Liver (tissue), 9 donors: ENCODE measurements around the gene FICD. TPM values are rescaled to one million over a fixed set of nuclear protein-coding genes. Genes with fewer than 3 reads are reported as not detected.
"Not testable (repeated sequence)": the region's sequence is repeated elsewhere in the genome, so short reads cannot be mapped to it uniquely, and the experiment has no call there.

Source experiments
- DNase-seq: peaks from one replicate; pipeline ENCODE4 v3.0.0-alpha.2; 2017; ENCODE audit warnings: low spot score
- H3K27ac ChIP-seq, 2 donors: one replicate each; pipeline ENCODE4 v1.7.0; 2013; ENCODE audit warnings: inconsistent platforms in 2 of 2, low read length in 2 of 2, control low read depth in 1 of 2, low read depth in 1 of 2, mild to moderate bottlenecking in 1 of 2
- H3K27me3 ChIP-seq, 4 donors: one replicate each; pipeline versions ENCODE4 v1.6.1 to v1.7.0; 2013; ENCODE audit warnings: low read length in 3 of 4, inconsistent platforms in 1 of 4, mild to moderate bottlenecking in 1 of 4, moderate library complexity in 1 of 4; ENCODE audit not compliant: control insufficient read depth in 4 of 4, insufficient read depth in 4 of 4
- H3K36me3 ChIP-seq, 4 donors: one replicate each; pipeline versions ENCODE4 v1.6.1 to v1.7.0; 2013; ENCODE audit warnings: low read length in 3 of 4, mild to moderate bottlenecking in 3 of 4, low read depth in 1 of 4, moderate library complexity in 1 of 4; ENCODE audit not compliant: control insufficient read depth in 4 of 4, insufficient read depth in 3 of 4
- H3K4me1 ChIP-seq, 4 donors: one replicate each; pipeline versions ENCODE4 v1.6.1 to v1.7.0; 2013; ENCODE audit warnings: low read length in 3 of 4, mild to moderate bottlenecking in 3 of 4, moderate library complexity in 1 of 4; ENCODE audit not compliant: control insufficient read depth in 4 of 4, insufficient read depth in 4 of 4
- H3K4me3 ChIP-seq, 3 donors: one replicate each; pipeline versions ENCODE4 v1.6.1 to v1.7.0; 2013; ENCODE audit warnings: low read length in 3 of 3, control low read depth in 1 of 3, low read depth in 1 of 3, mild to moderate bottlenecking in 1 of 3
- H3K9ac ChIP-seq, 2 donors: one replicate each; pipeline ENCODE4 v1.7.0; 2013; ENCODE audit warnings: low read length in 2 of 2, mild to moderate bottlenecking in 2 of 2, moderate library complexity in 2 of 2, control low read depth in 1 of 2, low read depth in 1 of 2
- H3K9me3 ChIP-seq, 4 donors: one replicate each; pipeline versions ENCODE4 v1.6.1 to v1.7.0; 2013; ENCODE audit warnings: low read length in 3 of 4; ENCODE audit not compliant: control insufficient read depth in 4 of 4
- ATF3 ChIP-seq: IDR thresholded peaks from 2 replicates; pipeline ENCODE4 v1.6.1; 2016; ENCODE audit warnings: antibody characterized with exemption
- FOXA1 ChIP-seq: IDR thresholded peaks from 2 replicates; pipeline ENCODE4 v1.6.1; 2016; ENCODE audit warnings: antibody characterized with exemption
- FOXA2 ChIP-seq: IDR thresholded peaks from 2 replicates; pipeline ENCODE4 v1.6.1; 2016; ENCODE audit warnings: antibody characterized with exemption
- GABPA ChIP-seq, 2 donors: IDR thresholded peaks in 1 of 2; conservative IDR thresholded peaks in 1 of 2; 2 replicates each; pipeline ENCODE4 v1.6.1; 2016; ENCODE audit warnings: antibody characterized with exemption in 2 of 2, mild to moderate bottlenecking in 1 of 2, moderate library complexity in 1 of 2
- HNF4A ChIP-seq, 2 donors: conservative IDR thresholded peaks; 2 replicates each; pipeline ENCODE4 v1.6.1; 2016; ENCODE audit warnings: antibody characterized with exemption in 2 of 2, mild to moderate bottlenecking in 2 of 2
- HNF4G ChIP-seq: IDR thresholded peaks from 2 replicates; pipeline ENCODE4 v1.6.1; 2016; ENCODE audit warnings: antibody characterized with exemption
- JUND ChIP-seq, 2 donors: IDR thresholded peaks; 2 replicates each; pipeline ENCODE4 v1.6.1; 2016; ENCODE audit warnings: antibody characterized with exemption in 2 of 2
- NR2F2 ChIP-seq: IDR thresholded peaks from 2 replicates; pipeline ENCODE4 v1.6.1; 2016; ENCODE audit warnings: antibody characterized with exemption
- RAD21 ChIP-seq, 2 donors: IDR thresholded peaks; 2 replicates each; pipeline ENCODE4 v1.6.1; 2016; ENCODE audit warnings: antibody characterized with exemption in 2 of 2, mild to moderate bottlenecking in 2 of 2
- TAF1 ChIP-seq: conservative IDR thresholded peaks from 2 replicates; pipeline ENCODE4 v1.6.1; 2016; ENCODE audit warnings: antibody characterized with exemption, mild to moderate bottlenecking
- ZBTB33 ChIP-seq: IDR thresholded peaks from 2 replicates; pipeline ENCODE4 v1.6.1; 2016; ENCODE audit warnings: antibody characterized with exemption
- WGBS: extraction: QIAGEN DNeasy Blood & Tissue Kit; methylation state at CpG from one replicate; pipeline ENCODE4 v1.1.7; 2013; 5-methylcytosine and 5-hydroxymethylcytosine counted together
- polyA plus RNA-seq, 2 donors: library from polyadenylated mRNA; stranded (reverse) in 1 of 2; unstranded in 1 of 2; fragments of 200-250 nt in 1 of 2; fragments of >200 nt in 1 of 2; fragmentation: Nextera tagmentation in 1 of 2; extraction: Ambion mirVana in 1 of 2; gene quantifications; one replicate each; pipeline versions ENCODE4 v1.2.1 to v1.2.3, GENCODE V29; 2013 to 2015
- total RNA-seq, 2 donors: library from RNA; depleted of rRNA; stranded (reverse); fragments of >200 nt; gene quantifications; one replicate each; pipeline ENCODE4 v1.2.3, GENCODE V29; 2014
- TF ChIP-seq, protein P1 (sequence below): fragments of 150-350 bp; IDR thresholded peaks from 2 replicates; pipeline ENCODE4 v1.5.1; 2017; ENCODE audit warnings: improper control_type of control experiment, low read depth, low read length; ENCODE audit not compliant: missing input control
- donor health status: healthy.
- donor health status: healthy.
- donor health status: healthy.
- donor health status: healthy.
- donor health status: healthy.

FICD gene
- total and polyA plus RNA-seq, 4 donors = 3.6 to 20.9 (median 6.6) TPM

DNA sequence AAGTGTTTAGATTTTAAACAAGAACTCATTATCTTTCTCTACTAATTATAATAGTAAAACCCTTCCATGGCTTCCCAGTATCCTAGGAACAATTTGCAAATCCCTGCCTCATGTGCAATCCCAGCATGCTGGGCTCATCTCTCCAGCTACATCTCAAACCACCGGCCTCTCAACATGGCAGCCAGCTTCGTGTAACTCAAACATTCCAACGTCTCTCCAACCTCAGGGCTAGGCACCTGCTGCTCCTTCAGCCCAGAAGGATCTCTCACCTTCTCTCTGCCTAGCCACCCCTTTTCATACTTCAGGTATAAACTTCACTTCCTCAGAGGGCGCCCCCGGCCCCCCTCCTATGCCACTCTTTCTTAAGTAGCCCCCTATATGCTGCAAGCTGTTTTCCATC is 38.7 kb downstream of the FICD start:
- Histone ChIP-seq H3K9me3 (no peaks in the 10 kb centered on the region), H3K4me3 (no peak overlapping the region), H3K36me3 (peaks cover 0 to 8% (median 1%) of the 10 kb centered on the region in 4 donors), H3K27me3 (no peaks in the 10 kb centered on the region), H3K27ac (no peak overlapping the region), H3K9ac (no peak overlapping the region), H3K4me1 (peaks cover 1 to 15% (median 9%) of the 10 kb centered on the region in 4 donors)
- TF ChIP-seq, protein P1, sequence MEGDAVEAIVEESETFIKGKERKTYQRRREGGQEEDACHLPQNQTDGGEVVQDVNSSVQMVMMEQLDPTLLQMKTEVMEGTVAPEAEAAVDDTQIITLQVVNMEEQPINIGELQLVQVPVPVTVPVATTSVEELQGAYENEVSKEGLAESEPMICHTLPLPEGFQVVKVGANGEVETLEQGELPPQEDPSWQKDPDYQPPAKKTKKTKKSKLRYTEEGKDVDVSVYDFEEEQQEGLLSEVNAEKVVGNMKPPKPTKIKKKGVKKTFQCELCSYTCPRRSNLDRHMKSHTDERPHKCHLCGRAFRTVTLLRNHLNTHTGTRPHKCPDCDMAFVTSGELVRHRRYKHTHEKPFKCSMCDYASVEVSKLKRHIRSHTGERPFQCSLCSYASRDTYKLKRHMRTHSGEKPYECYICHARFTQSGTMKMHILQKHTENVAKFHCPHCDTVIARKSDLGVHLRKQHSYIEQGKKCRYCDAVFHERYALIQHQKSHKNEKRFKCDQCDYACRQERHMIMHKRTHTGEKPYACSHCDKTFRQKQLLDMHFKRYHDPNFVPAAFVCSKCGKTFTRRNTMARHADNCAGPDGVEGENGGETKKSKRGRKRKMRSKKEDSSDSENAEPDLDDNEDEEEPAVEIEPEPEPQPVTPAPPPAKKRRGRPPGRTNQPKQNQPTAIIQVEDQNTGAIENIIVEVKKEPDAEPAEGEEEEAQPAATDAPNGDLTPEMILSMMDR = no peak
- no peak for TF ChIP-seq FOXA2
- TF ChIP-seq TAF1 = no peak
- TF ChIP-seq ATF3 = no peak
- TF ChIP-seq JUND (IDR thresholded peaks at IDR 0.05) = no peak
- no peak for TF ChIP-seq NR2F2
- TF ChIP-seq FOXA1 = no peak
- TF ChIP-seq RAD21 (IDR thresholded peaks at IDR 0.05) = no peak
- TF ChIP-seq GABPA (IDR thresholded peaks at IDR 0.05 in 1 of 2, conservative IDR thresholded peaks at IDR 0.05 in 1 of 2) = no peak
- TF ChIP-seq HNF4G = no peak
- no peak for TF ChIP-seq HNF4A (conservative IDR thresholded peaks at IDR 0.05)
- WGBS = 94% methylated on average over 5 of the region's 5 CpGs
- DNase-seq = no peak

GRCh38 chr12:108555383-108555782 is 40.3 kb downstream of the FICD start:
- not testable (repeated sequence) for H3K36me3 ChIP-seq, H3K9ac ChIP-seq, H3K27ac ChIP-seq, H3K27me3 ChIP-seq, H3K9me3 ChIP-seq, H3K4me3 ChIP-seq, DNase-seq
- WGBS = 94% methylated on average over 9 of the region's 9 CpGs
- H3K4me1 ChIP-seq = peaks cover 7 to 31% (median 24%) of the 10 kb centered on the region in 4 donors

- Histone ChIP-seq H3K4me1 (peaks cover 6 to 53% (median 43%) of the 10 kb centered on the region in 4 donors), H3K9me3 (no peaks in the 10 kb centered on the region), H3K36me3 (peaks cover 0 to 4% (median under 1%) of the 10 kb centered on the region in 4 donors), H3K27me3 (no peaks in the 10 kb centered on the region), H3K27ac (no peak overlapping the region), H3K4me3 (no peak overlapping the region), H3K9ac (no peak overlapping the region)
- no peak for DNase-seq
- TF ChIP-seq ATF3 = no peak
- no peak for TF ChIP-seq HNF4A (conservative IDR thresholded peaks at IDR 0.05)
- TF ChIP-seq ZBTB33 = no peak
- no peak for TF ChIP-seq NR2F2
- WGBS = 88% methylated on average over 14 of the region's 14 CpGs
These were observed 44.1 kb downstream of the FICD start for GRCh38 chr12:108559007-108559655.
